Measurements from ENCODE around the gene ANK3. TPM values are rescaled to one million over a fixed set of nuclear protein-coding genes. Genes with fewer than 3 reads are reported as not detected.

ANK3 gene
- total RNA-seq, 1 experiment from 2014 or later: 29.8 TPM

DNA sequence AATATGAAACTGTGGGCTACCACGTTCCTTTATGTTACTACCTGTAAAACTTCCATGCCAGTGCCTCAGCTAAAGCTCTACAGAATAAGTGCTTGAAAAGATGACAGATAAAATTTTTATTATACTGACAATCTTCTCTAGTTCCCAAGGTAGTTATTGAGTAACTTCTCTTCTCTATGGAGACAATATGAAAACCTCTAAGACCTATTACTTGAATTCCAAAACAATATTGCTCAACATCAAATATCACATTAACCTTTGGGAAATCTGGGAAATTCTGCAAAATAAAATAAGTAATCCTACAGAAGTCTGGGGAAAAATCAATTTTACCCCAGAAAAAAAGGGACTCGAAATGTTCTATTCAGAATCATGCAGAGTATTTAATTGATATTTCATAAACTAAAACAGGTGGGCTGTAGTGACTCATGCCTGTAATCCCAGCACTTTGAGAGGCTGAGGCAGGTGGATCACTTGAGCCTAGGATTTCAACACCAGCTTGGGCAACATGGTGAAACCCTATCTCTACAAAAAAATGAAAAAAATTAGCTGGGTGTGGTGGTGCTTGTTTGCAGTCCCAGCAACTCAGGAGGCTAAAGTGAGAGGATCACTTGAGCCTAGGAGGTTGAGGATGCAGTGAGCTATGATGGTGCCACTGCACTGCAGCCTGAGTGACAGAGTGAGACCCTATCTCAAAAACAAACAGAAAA, 23.8 kb upstream of the ANK3 start:
- DNase-seq: peak; percentile 18
- TF ChIP-seq, protein P1, sequence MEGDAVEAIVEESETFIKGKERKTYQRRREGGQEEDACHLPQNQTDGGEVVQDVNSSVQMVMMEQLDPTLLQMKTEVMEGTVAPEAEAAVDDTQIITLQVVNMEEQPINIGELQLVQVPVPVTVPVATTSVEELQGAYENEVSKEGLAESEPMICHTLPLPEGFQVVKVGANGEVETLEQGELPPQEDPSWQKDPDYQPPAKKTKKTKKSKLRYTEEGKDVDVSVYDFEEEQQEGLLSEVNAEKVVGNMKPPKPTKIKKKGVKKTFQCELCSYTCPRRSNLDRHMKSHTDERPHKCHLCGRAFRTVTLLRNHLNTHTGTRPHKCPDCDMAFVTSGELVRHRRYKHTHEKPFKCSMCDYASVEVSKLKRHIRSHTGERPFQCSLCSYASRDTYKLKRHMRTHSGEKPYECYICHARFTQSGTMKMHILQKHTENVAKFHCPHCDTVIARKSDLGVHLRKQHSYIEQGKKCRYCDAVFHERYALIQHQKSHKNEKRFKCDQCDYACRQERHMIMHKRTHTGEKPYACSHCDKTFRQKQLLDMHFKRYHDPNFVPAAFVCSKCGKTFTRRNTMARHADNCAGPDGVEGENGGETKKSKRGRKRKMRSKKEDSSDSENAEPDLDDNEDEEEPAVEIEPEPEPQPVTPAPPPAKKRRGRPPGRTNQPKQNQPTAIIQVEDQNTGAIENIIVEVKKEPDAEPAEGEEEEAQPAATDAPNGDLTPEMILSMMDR (IDR thresholded peaks at IDR 0.05; ENCODE audit: unreplicated experiment): no peak
- Mint-ChIP-seq H3K4me1 (ENCODE audit: low read depth, unreplicated experiment) (peaks cover 30% of the 10 kb centered on the region), H3K36me3 (ENCODE audit: insufficient read depth, unreplicated experiment) (no peaks in the 10 kb centered on the region), H3K27ac (ENCODE audit: unreplicated experiment) (no peak overlapping the region), H3K4me3 (ENCODE audit: low read depth, unreplicated experiment) (no peak overlapping the region), H3K9me3 (ENCODE audit: low read depth, unreplicated experiment) (no peaks in the 10 kb centered on the region), H3K27me3 (ENCODE audit: unreplicated experiment) (no peaks in the 10 kb centered on the region)
- BruUV-seq (replicated peaks): no TSS peak
- intact Hi-C loops (cut with micrococcal nuclease; ENCODE audit: unreplicated experiment): loop anchor here (5.0 kb wide), 1 partner anchor 66 kb away; no protein-coding TSS in a partner anchor
- CTCF ChIA-PET: no interaction called here

DNA sequence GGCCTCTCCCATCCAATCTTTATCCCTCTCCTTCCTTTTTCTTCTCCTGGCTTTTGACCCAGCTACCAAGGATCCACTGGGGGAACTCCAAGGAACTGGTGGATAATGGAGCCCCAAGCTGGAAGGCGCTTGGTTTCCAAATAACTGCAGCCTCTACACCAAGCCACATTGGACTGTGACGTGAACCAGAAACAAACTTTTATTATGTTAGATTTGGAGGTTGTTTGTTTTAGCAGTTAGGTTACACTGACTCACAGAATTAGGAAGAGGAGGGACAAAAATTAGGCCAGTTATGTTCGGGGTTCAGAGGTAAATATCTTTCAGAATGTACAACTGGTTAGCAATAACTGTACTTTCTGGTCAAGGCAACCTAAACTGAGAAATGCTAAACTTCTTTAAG, 21.3 kb upstream of the ANK3 start:
- no peaks in the 10 kb centered on the region for H3K9me3 Mint-ChIP-seq (ENCODE audit: low read depth, unreplicated experiment)
- intact Hi-C loops (cut with micrococcal nuclease; ENCODE audit: unreplicated experiment): loop anchor here (5.0 kb wide), 1 partner anchor 64 kb away; no protein-coding TSS in a partner anchor
- H3K4me1 Mint-ChIP-seq (ENCODE audit: low read depth, unreplicated experiment): peaks cover 14% of the 10 kb centered on the region
- H3K27me3 Mint-ChIP-seq (ENCODE audit: unreplicated experiment): no peaks in the 10 kb centered on the region
- no peaks in the 10 kb centered on the region for H3K36me3 Mint-ChIP-seq (ENCODE audit: insufficient read depth, unreplicated experiment)
- no peak for DNase-seq
- H3K27ac Mint-ChIP-seq (ENCODE audit: unreplicated experiment): no peak overlapping the region
- CTCF ChIA-PET: no interaction called here
- TF ChIP-seq, protein P1 (IDR thresholded peaks at IDR 0.05; ENCODE audit: unreplicated experiment): no peak
- no peak overlapping the region for H3K4me3 Mint-ChIP-seq (ENCODE audit: low read depth, unreplicated experiment)
- no TSS peak for BruUV-seq (replicated peaks)

DNA sequence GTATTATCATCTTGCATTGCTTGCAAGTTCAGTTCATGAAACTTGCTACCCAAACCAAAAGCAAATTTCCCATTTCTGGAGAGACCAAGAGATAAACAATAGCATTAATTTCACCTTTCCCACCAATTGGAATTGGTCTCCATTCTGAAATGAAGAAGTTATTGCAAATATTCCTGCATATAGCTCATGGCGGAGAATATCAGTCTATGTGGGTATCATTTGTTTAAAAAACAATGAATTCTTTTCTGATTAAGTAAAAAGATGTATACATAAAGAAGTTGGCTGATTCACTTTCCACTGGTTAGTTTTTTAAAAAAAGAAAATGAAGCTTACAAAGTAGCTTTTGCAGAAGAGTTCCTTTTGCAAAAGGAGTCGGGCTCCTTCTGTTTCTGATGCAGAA, 19.5 kb upstream of the ANK3 start:
- DNase-seq: no peak
- Mint-ChIP-seq H3K9me3 (ENCODE audit: low read depth, unreplicated experiment) (no peaks in the 10 kb centered on the region), H3K4me3 (ENCODE audit: low read depth, unreplicated experiment) (no peak overlapping the region), H3K4me1 (ENCODE audit: low read depth, unreplicated experiment) (peaks cover 3% of the 10 kb centered on the region), H3K36me3 (ENCODE audit: insufficient read depth, unreplicated experiment) (no peaks in the 10 kb centered on the region), H3K27ac (ENCODE audit: unreplicated experiment) (no peak overlapping the region), H3K27me3 (ENCODE audit: unreplicated experiment) (no peaks in the 10 kb centered on the region)
- CTCF ChIA-PET: no interaction called here
- intact Hi-C loops (cut with micrococcal nuclease; ENCODE audit: unreplicated experiment): no loop called here
- TF ChIP-seq, protein P1 (IDR thresholded peaks at IDR 0.05; ENCODE audit: unreplicated experiment): no peak
- no TSS peak for BruUV-seq (replicated peaks)

DNA sequence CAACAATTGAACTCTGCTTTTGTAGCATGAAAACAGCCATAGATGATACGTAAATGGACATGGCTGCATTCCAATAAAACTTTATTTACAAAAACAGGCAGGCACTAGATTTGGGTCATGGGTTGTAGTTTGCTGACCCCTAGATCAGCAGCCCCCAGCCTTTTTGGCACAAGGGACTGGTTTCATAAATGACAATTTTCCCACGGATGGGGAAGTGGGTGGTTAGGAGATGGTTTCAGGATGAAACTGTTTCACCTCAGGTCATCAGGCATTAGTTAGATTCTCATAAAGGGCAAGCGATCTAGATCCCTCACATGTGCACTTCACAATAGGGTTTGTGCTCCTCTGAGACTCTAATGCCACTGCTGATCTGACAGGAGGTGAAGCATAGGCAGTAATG, 16.5 kb upstream of the ANK3 start:
- Mint-ChIP-seq H3K36me3 (ENCODE audit: insufficient read depth, unreplicated experiment) (no peaks in the 10 kb centered on the region), H3K4me3 (ENCODE audit: low read depth, unreplicated experiment) (no peak overlapping the region), H3K27ac (ENCODE audit: unreplicated experiment) (no peak overlapping the region), H3K4me1 (ENCODE audit: low read depth, unreplicated experiment) (no peaks in the 10 kb centered on the region), H3K27me3 (ENCODE audit: unreplicated experiment) (no peaks in the 10 kb centered on the region), H3K9me3 (ENCODE audit: low read depth, unreplicated experiment) (no peaks in the 10 kb centered on the region)
- intact Hi-C loops (cut with micrococcal nuclease; ENCODE audit: unreplicated experiment): no loop called here
- DNase-seq: no peak
- TF ChIP-seq, protein P1 (IDR thresholded peaks at IDR 0.05; ENCODE audit: unreplicated experiment): no peak
- no TSS peak for BruUV-seq (replicated peaks)
- CTCF ChIA-PET: no interaction called here
